Liver (tissue), 3 donors: ENCODE results near the gene UBE2A.

ENCODE experiments used
- RXRA ChIP-seq, 2 donors: IDR thresholded peaks; 2 replicates each; pipeline ENCODE4 v1.6.1; 2017 to 2018; ENCODE audit warnings: antibody characterized with exemption in 2 of 2, mild to moderate bottlenecking in 1 of 2
- TAF1 ChIP-seq: conservative IDR thresholded peaks from 2 replicates; pipeline ENCODE4 v1.6.1; 2016; ENCODE audit warnings: antibody characterized with exemption, mild to moderate bottlenecking
- TF ChIP-seq, protein P1 (sequence below): fragments of 150-350 bp; IDR thresholded peaks from 2 replicates; pipeline ENCODE4 v1.5.1; 2017; ENCODE audit warnings: improper control_type of control experiment, low read depth, low read length; ENCODE audit not compliant: missing input control
- donor health status: healthy.
- donor health status: healthy.

DNA sequence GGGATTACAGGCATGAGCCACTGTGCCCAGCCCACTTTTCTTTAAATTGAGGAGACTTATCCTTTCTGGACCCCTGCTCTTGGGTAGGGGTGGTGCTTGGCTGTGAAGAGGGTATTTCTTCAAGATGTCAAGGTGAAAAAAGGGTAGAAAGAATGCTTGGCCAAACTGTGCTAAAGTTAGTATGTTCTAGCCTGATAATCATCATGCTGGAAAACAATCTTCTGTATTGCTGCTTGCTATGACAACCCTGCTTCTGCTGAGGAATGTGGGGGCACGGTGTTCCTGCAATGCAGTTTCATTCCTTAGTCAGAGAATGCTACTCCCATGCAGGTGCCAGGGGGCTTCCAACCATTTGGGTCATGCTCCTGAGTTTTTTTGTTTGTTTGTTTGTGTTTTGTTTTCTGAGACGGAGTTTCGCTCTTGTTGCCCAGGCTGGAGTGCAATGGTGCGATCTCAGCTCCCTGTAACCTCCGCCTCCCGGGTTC lies 4.0 kb upstream of the UBE2A start:
- TF ChIP-seq, protein P1, sequence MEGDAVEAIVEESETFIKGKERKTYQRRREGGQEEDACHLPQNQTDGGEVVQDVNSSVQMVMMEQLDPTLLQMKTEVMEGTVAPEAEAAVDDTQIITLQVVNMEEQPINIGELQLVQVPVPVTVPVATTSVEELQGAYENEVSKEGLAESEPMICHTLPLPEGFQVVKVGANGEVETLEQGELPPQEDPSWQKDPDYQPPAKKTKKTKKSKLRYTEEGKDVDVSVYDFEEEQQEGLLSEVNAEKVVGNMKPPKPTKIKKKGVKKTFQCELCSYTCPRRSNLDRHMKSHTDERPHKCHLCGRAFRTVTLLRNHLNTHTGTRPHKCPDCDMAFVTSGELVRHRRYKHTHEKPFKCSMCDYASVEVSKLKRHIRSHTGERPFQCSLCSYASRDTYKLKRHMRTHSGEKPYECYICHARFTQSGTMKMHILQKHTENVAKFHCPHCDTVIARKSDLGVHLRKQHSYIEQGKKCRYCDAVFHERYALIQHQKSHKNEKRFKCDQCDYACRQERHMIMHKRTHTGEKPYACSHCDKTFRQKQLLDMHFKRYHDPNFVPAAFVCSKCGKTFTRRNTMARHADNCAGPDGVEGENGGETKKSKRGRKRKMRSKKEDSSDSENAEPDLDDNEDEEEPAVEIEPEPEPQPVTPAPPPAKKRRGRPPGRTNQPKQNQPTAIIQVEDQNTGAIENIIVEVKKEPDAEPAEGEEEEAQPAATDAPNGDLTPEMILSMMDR: no peak
- no peak for TF ChIP-seq RXRA (IDR thresholded peaks at IDR 0.05)
- no peak for TF ChIP-seq TAF1
